Transverse colon (tissue), 1 donor: ENCODE data around the gene TSPAN13.

Experiments
- EP300 ChIP-seq: sonication (generic); formaldehyde crosslinking; IDR thresholded peaks from one replicate; pipeline ENCODE4 v1.6.1; 2017; ENCODE audit warnings: antibody characterized with exemption, low read depth
- POLR2A ChIP-seq: fragments of 450-650 bp; IDR thresholded peaks from one replicate; pipeline ENCODE4 v1.6.1; 2016; ENCODE audit warnings: antibody characterized with exemption, mild to moderate bottlenecking, moderate library complexity

DNA sequence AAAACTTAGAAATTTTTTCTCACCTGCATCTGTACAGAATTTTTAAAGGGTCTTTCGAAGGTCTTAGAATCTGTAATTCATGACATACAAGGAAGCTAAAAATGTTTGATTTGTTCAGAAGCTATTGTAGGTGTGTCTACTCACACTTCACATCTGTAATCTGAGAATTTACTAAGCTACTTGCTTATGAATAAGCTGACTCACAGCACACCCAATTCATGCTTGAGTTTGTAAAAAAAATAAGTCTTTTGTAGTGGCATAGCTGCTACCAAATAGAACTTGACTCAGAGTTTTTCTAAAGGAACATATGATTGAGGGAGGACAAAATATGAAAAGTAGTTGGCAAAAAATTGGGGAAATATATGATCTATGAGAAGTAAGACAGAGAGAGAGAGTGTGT lies 64.0 kb downstream of the TSPAN13 start:
- TF ChIP-seq POLR2A (no peak), EP300 (no peak)
